Progenitor cell of endocrine pancreas (in vitro differentiated cells): ENCODE measurements around the gene PDSS2. TPM values are rescaled to one million over a fixed set of nuclear protein-coding genes. Genes with fewer than 3 reads are reported as not detected.
A peak's percentile ranks its signal among the peaks of the same experiment; 100 is the strongest.
"Not testable (repeated sequence)": the region's sequence is repeated elsewhere in the genome, so short reads cannot be mapped to it uniquely, and the experiment has no call there.

Source experiments
- DNase-seq: peaks from one replicate; pipeline ENCODE4 v3.0.0; 2021; ENCODE audit warnings: low spot score; ENCODE audit not compliant: unreplicated experiment
- H3K27ac Mint-ChIP-seq: 2 replicates; pipeline ENCODE4 v1.8.0; 2021; ENCODE audit warnings: mild to moderate bottlenecking, moderate library complexity, mixed read lengths
- H3K27me3 Mint-ChIP-seq: 2 replicates; pipeline ENCODE4 v1.8.0; 2021; ENCODE audit warnings: mixed read lengths
- H3K36me3 Mint-ChIP-seq: 2 replicates; pipeline ENCODE4 v1.8.0; 2022; ENCODE audit warnings: mixed read lengths; ENCODE audit not compliant: insufficient read depth
- H3K4me1 Mint-ChIP-seq: 2 replicates; pipeline ENCODE4 v1.8.0; 2021; ENCODE audit warnings: low read depth, mixed read lengths
- H3K4me3 Mint-ChIP-seq: 2 replicates; pipeline ENCODE4 v1.8.0; 2021; ENCODE audit warnings: low read depth, mild to moderate bottlenecking, moderate library complexity, mixed read lengths
- H3K9me3 Mint-ChIP-seq: 2 replicates; pipeline ENCODE4 v1.8.0; 2021; ENCODE audit warnings: low read depth, mixed read lengths
- total RNA-seq: library from RNA; stranded (reverse); gene quantifications from 2 replicates; pipeline ENCODE4 v1.2.1, GENCODE V29; 2021
- TF ChIP-seq, protein P1 (sequence below): fragments of 200-600 bp; sonication (generic); IDR thresholded peaks from one replicate; pipeline ENCODE4 v1.5.0; 2021; ENCODE audit warnings: antibody characterized with exemption, mild to moderate bottlenecking; ENCODE audit not compliant: unreplicated experiment

The PDSS2 gene
- total RNA-seq, 1 donor from 2014 or later, result 12.8 TPM

DNA sequence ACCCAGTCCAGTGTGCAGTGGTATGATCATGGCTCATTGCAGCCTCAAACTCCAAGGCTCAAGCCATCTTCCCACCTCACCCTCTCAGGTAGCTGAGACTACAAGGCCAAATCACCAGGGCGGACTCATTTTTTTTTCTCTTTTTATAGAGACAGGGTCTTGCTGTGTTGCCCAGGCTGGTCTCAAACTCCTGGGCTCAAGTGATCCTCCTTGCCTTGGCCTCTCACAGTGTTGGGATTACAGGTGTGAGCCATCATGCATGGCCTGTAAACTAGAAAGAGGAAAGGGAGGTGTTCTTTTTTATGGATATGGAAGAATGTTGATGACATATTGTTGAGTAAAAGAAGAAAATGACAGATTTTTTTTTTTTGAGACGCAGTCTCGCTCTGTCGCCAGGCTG, 339.0 kb downstream of the PDSS2 start:
- TF ChIP-seq, protein P1, sequence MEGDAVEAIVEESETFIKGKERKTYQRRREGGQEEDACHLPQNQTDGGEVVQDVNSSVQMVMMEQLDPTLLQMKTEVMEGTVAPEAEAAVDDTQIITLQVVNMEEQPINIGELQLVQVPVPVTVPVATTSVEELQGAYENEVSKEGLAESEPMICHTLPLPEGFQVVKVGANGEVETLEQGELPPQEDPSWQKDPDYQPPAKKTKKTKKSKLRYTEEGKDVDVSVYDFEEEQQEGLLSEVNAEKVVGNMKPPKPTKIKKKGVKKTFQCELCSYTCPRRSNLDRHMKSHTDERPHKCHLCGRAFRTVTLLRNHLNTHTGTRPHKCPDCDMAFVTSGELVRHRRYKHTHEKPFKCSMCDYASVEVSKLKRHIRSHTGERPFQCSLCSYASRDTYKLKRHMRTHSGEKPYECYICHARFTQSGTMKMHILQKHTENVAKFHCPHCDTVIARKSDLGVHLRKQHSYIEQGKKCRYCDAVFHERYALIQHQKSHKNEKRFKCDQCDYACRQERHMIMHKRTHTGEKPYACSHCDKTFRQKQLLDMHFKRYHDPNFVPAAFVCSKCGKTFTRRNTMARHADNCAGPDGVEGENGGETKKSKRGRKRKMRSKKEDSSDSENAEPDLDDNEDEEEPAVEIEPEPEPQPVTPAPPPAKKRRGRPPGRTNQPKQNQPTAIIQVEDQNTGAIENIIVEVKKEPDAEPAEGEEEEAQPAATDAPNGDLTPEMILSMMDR, result no peak
- no peaks in the 10 kb centered on the region for H3K9me3 Mint-ChIP-seq
- H3K27me3 Mint-ChIP-seq, result no peaks in the 10 kb centered on the region
- no peak overlapping the region for H3K27ac Mint-ChIP-seq
- H3K4me1 Mint-ChIP-seq, result peaks cover 12% of the 10 kb centered on the region
- no peak overlapping the region for H3K4me3 Mint-ChIP-seq
- no peaks in the 10 kb centered on the region for H3K36me3 Mint-ChIP-seq
- DNase-seq, result no peak

DNA sequence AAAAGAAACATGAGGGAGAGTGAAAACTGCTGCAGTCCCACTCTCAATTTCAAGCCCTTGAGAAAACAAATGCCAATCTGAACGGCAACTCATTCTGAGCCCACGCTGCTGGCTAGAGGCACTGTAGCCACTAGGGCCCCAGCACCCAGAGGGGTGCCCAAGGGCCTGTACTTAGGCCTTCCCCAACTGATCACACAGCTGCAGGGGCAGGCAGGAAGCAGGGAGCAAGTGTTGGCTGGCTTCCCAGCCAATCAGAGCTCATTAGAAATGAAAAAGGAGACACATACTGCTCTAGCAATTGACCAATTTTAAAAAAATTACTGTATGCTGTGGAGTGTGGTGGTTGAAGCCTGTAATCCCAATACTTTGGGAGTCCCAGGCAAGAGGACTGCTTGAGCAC, 340.4 kb downstream of the PDSS2 start:
- H3K4me1 Mint-ChIP-seq, result peaks cover 12% of the 10 kb centered on the region
- no peak overlapping the region for H3K27ac Mint-ChIP-seq
- H3K36me3 Mint-ChIP-seq, result no peaks in the 10 kb centered on the region
- no peak for DNase-seq
- TF ChIP-seq, protein P1, result no peak
- H3K27me3 Mint-ChIP-seq, result no peaks in the 10 kb centered on the region
- H3K4me3 Mint-ChIP-seq, result no peak overlapping the region
- no peaks in the 10 kb centered on the region for H3K9me3 Mint-ChIP-seq

- not testable (repeated sequence) for H3K4me3 Mint-ChIP-seq, H3K27ac Mint-ChIP-seq, H3K9me3 Mint-ChIP-seq, DNase-seq, H3K27me3 Mint-ChIP-seq, H3K36me3 Mint-ChIP-seq
- H3K4me1 Mint-ChIP-seq, result peaks cover 13% of the 10 kb centered on the region
Measured at GRCh38 chr6:107118540-107118939, 340.8 kb downstream of the PDSS2 start.

DNA sequence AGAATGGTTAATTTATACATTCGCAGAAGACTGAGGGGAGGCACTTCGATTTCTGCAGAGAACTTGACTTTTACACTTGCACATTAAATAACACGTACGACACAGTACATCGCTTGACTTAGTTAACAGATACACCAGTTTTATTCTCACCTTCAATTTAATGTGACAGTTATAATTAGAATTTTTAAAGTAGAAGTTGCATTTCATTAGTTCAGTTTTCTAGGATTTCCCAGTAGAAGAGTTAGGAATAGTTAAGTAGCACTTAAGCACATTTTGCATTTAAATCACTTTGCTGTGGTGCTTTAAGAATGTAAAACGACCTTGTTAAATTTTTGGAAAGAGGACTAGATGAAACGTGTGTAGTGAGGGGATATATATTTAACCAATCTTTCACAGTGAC, 342.4 kb downstream of the PDSS2 start:
- Mint-ChIP-seq H3K27ac (peak overlapping the region; percentile 98), H3K27me3 (no peaks in the 10 kb centered on the region), H3K4me3 (peak overlapping the region; percentile 88), H3K9me3 (no peaks in the 10 kb centered on the region), H3K36me3 (no peaks in the 10 kb centered on the region), H3K4me1 (peaks cover 17% of the 10 kb centered on the region)
- TF ChIP-seq, protein P1, result no peak
- DNase-seq, result no peak

DNA sequence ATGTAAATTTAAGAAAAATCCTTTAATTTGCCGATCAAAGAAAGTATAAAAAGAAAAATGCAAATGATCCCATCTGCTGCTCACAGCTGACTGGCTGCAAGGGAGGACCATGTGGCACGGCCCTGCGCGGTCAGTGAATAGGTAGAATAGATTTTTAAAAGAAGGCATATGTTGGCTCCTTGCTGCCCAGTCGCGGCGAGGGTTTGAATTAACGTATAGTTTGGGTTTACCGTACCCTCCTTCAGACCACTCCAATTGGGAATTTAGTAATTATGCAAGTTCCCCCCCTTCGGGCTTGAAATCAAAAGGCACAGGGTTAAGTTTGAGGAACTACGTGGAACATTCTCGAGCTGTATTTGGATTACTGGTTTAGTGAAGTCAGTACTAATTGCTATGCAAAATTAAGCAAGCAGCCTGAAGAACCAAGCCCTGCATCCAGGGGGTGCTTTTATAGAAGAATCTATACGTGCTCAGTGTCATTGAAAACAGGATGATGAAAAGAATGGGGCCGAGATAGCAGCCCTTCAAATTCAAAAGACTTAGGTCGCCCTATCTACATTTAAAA, 343.0 kb downstream of the PDSS2 start:
- peak overlapping the region; percentile 88 for H3K4me3 Mint-ChIP-seq
- peak overlapping the region; percentile 98 for H3K27ac Mint-ChIP-seq
- TF ChIP-seq, protein P1, result peak; percentile 34
- H3K27me3 Mint-ChIP-seq, result no peaks in the 10 kb centered on the region
- no peak for DNase-seq
- H3K36me3 Mint-ChIP-seq, result no peaks in the 10 kb centered on the region
- no peaks in the 10 kb centered on the region for H3K9me3 Mint-ChIP-seq
- H3K4me1 Mint-ChIP-seq, result peaks cover 16% of the 10 kb centered on the region

GRCh38 chr6:107115695-107116327, 343.6 kb downstream of the PDSS2 start:
- H3K27me3 Mint-ChIP-seq, result no peaks in the 10 kb centered on the region
- TF ChIP-seq, protein P1, result no peak
- H3K4me1 Mint-ChIP-seq, result peaks cover 16% of the 10 kb centered on the region
- no peaks in the 10 kb centered on the region for H3K36me3 Mint-ChIP-seq
- no peaks in the 10 kb centered on the region for H3K9me3 Mint-ChIP-seq
- peak; percentile 74 for DNase-seq
- H3K4me3 Mint-ChIP-seq, result peak overlapping the region; percentile 88
- H3K27ac Mint-ChIP-seq, result peak overlapping the region; percentile 98
